Activated B cell treated with CpG ODN at 0.5 μM for 24 hours (primary cell): ENCODE measurements around the gene ADAM19. TPM values are rescaled to one million over a fixed set of nuclear protein-coding genes. Genes with fewer than 3 reads are reported as not detected.

Source experiments
- ATAC-seq: fragments of 200-7000 bp; cut with Tn5 transposase; one replicate; pipeline ENCODE4 v1.10.0; 2021; ENCODE audit warnings: low read depth, mild to moderate bottlenecking, moderate library complexity
- CTCF ChIA-PET: fragments of 350-600 bp; sonication (Branson Sonifier 250); formaldehyde crosslinking; loops from one replicate; lab custom pipeline; 2021; ENCODE audit warnings: antibody characterized with exemption; lab: Charles Lee
- POLR2A ChIA-PET: fragments of 350-600 bp; sonication (Branson Sonifier 250); formaldehyde crosslinking; loops from one replicate; lab custom pipeline; 2021; ENCODE audit warnings: antibody characterized with exemption; lab: Charles Lee
- DNase-seq: peaks from one replicate; pipeline ENCODE4 v3.0.0; 2022
- H3K27ac Mint-ChIP-seq: one replicate; pipeline ENCODE4 v1.8.0; 2020; ENCODE audit warnings: mixed read lengths
- H3K27me3 Mint-ChIP-seq: one replicate; pipeline ENCODE4 v1.8.0; 2021; ENCODE audit warnings: mixed read lengths
- H3K36me3 Mint-ChIP-seq: one replicate; pipeline ENCODE4 v1.8.0; 2021; ENCODE audit warnings: low read depth, mixed read lengths
- H3K4me1 Mint-ChIP-seq: one replicate; pipeline ENCODE4 v1.8.0; 2021; ENCODE audit warnings: mixed read lengths
- H3K4me3 Mint-ChIP-seq: one replicate; pipeline ENCODE4 v1.8.0; 2020; ENCODE audit warnings: mild to moderate bottlenecking, mixed read lengths
- H3K9me3 Mint-ChIP-seq: one replicate; pipeline ENCODE4 v1.8.0; 2020; ENCODE audit warnings: mixed read lengths
- intact Hi-C: fragments of 100-400 bp; cut with micrococcal nuclease; formaldehyde crosslinking; loops from one replicate; pipeline ENCODE4 v1.15.1; 2024
- total RNA-seq: library from RNA; stranded (reverse); gene quantifications from 2 replicates; pipeline ENCODE4 v1.2.3, GENCODE V29; 2022
- TF ChIP-seq, protein P1 (sequence below): fragments of 200-600 bp; IDR thresholded peaks from one replicate; pipeline ENCODE4 v1.8.0; 2022; ENCODE audit warnings: antibody characterized with exemption, mild to moderate bottlenecking

Gene ADAM19
- total RNA-seq, 1 donor from 2014 or later = 136 TPM

- intact Hi-C loops = no loop called here
- DNase-seq (no peak), ATAC-seq (no peak)
- TF ChIP-seq, protein P1, sequence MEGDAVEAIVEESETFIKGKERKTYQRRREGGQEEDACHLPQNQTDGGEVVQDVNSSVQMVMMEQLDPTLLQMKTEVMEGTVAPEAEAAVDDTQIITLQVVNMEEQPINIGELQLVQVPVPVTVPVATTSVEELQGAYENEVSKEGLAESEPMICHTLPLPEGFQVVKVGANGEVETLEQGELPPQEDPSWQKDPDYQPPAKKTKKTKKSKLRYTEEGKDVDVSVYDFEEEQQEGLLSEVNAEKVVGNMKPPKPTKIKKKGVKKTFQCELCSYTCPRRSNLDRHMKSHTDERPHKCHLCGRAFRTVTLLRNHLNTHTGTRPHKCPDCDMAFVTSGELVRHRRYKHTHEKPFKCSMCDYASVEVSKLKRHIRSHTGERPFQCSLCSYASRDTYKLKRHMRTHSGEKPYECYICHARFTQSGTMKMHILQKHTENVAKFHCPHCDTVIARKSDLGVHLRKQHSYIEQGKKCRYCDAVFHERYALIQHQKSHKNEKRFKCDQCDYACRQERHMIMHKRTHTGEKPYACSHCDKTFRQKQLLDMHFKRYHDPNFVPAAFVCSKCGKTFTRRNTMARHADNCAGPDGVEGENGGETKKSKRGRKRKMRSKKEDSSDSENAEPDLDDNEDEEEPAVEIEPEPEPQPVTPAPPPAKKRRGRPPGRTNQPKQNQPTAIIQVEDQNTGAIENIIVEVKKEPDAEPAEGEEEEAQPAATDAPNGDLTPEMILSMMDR = no peak
- Mint-ChIP-seq H3K9me3 (no peaks in the 10 kb centered on the region), H3K36me3 (peaks cover 82% of the 10 kb centered on the region), H3K27me3 (no peaks in the 10 kb centered on the region), H3K27ac (peak overlapping the region; percentile 83), H3K4me3 (peak overlapping the region; percentile 48), H3K4me1 (peaks cover 96% of the 10 kb centered on the region)
- CTCF ChIA-PET = interaction anchor here (1.1 kb wide), 1 partner anchor 195 kb away, joined by 4 read pairs; no protein-coding TSS in a partner anchor
- POLR2A ChIA-PET = no interaction called here
Observed at GRCh38 chr5:157547941-157548512, 27.5 kb downstream of the ADAM19 start.

DNA sequence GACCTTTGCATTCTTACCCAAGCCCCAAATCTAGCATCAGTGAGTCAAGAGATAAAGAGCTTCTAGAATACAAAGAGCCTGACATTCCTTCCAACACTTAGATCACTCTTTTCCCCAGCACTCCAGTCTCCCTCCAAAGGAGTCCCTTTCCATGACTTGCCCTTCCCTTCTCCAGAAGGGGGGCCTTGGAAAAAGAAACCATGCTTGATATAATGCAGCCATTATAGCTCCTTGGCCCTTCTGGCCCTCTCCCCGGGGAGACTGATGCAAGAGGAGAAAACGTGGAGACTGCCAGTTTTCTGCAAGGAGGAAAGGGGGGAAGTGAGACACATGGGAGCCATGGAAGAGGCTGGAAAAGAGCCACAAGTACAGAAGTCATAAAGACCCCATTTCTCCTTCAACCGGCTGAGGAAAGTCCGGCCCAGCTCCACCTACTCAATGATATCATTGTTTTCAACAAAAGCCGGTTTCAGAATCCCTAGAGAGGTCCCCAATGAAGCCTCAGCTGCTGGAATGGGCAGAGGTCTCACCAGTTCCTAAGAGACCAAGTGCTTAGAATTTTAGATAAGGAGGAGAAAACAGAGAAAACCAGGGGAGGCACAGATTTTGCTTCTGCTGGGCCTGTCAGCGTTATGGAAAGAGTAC, 29.0 kb downstream of the ADAM19 start:
- peaks cover 99% of the 10 kb centered on the region for H3K4me1 Mint-ChIP-seq
- no peaks in the 10 kb centered on the region for H3K9me3 Mint-ChIP-seq
- CTCF ChIA-PET = interaction anchor here (1.0 to 1.1 kb wide), 2 partner anchors 25 to 197 kb away, joined by 3 to 5 read pairs; partner anchors contain the start of gene LSM11

DNA sequence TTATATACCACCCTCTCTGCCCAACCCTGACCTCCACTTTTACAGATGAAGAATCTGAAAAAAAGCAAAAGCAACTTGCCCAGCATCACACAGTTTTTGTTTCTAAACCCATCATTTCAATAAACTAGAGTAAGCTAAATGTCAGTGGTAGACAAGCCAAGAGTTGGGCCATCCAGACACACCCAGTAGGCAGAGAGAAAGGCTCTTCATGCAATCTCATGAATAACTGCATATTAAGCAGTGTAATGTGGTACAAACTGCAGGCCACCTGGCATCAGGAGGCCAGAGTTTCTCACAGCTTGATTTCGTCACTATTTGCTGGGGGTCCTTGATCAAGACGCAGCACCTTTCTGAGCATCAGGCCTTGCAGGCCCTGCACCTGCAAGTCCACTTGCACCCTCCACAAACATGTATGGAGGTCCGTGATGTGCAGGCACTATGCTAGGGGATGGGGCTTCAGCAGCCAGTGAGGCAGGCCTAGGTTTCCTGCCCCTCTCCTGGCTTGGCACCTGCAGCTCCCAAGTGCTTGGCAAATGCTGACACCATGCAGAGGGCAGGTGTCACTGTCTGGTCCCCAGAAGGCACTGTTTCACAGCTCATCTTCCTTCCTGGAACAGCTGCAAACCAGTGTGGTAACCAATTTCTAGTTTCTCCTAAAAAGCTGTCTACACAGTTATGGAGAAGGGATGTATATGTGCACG, 29.8 kb downstream of the ADAM19 start:
- intact Hi-C loops = no loop called here
- TF ChIP-seq, protein P1 = no peak
- ATAC-seq (no peak), DNase-seq (no peak)
- POLR2A ChIA-PET = interaction anchor here (0.6 to 1.6 kb wide), 4 partner anchors 9 to 42 kb away, joined by 3 to 4 read pairs (median 4); no protein-coding TSS in a partner anchor
- Mint-ChIP-seq H3K27ac (peak overlapping the region; percentile 92), H3K9me3 (no peaks in the 10 kb centered on the region), H3K36me3 (peaks cover 66% of the 10 kb centered on the region), H3K4me1 (peaks cover 99% of the 10 kb centered on the region), H3K27me3 (no peaks in the 10 kb centered on the region), H3K4me3 (peak overlapping the region; percentile 13)
- CTCF ChIA-PET = interaction anchor here (1.0 to 1.1 kb wide), 2 partner anchors 26 to 198 kb away, joined by 3 to 5 read pairs; partner anchors contain the start of gene LSM11

More for the DNA sequence above, 29.0 kb downstream of the ADAM19 start:
- no peak for ATAC-seq
- intact Hi-C loops = no loop called here
- H3K27ac Mint-ChIP-seq = peak overlapping the region; percentile 83
- H3K36me3 Mint-ChIP-seq = peaks cover 72% of the 10 kb centered on the region
- no peaks in the 10 kb centered on the region for H3K27me3 Mint-ChIP-seq
- TF ChIP-seq, protein P1 = no peak
- H3K4me3 Mint-ChIP-seq = peak overlapping the region; percentile 11
- POLR2A ChIA-PET = interaction anchor here (0.6 to 1.3 kb wide), 2 partner anchors 9 to 41 kb away, joined by 3 read pairs; no protein-coding TSS in a partner anchor
- DNase-seq = no peak

GRCh38 chr5:157544623-157544989, 31.0 kb downstream of the ADAM19 start:
- ChIA-PET POLR2A (interaction anchor here (0.5 to 1.6 kb wide), 2 partner anchors 27 to 40 kb away, joined by 3 to 4 read pairs; no protein-coding TSS in a partner anchor), CTCF (no interaction called here)
- Mint-ChIP-seq H3K36me3 (peaks cover 55% of the 10 kb centered on the region), H3K4me1 (peaks cover 99% of the 10 kb centered on the region), H3K27me3 (no peaks in the 10 kb centered on the region), H3K9me3 (no peaks in the 10 kb centered on the region), H3K4me3 (peak overlapping the region; percentile 13), H3K27ac (peak overlapping the region; percentile 92)
- ATAC-seq (no peak), DNase-seq (no peak)
- intact Hi-C loops = loop anchor here (5.0 kb wide), 2 partner anchors 112 to 173 kb away; no protein-coding TSS in a partner anchor
- TF ChIP-seq, protein P1 = no peak
